HG02763 (cell line): Measurements from ENCODE around the gene CHAT.

ENCODE experiments used
- ATAC-seq: cut with Tn5 transposase; IDR thresholded peaks from one replicate; pipeline ENCODE4 v1.9.1; 2021; ENCODE audit warnings: mild to moderate bottlenecking, moderate library complexity; ENCODE audit not compliant: unreplicated experiment

The CHAT gene

GRCh38 chr10:49596836-49597235 is 17.0 kb upstream of the CHAT start:
- no peak for ATAC-seq

- no peak for ATAC-seq
Measured at GRCh38 chr10:49597426-49598163, 16.2 kb upstream of the CHAT start.

- ATAC-seq, result no peak
Measured at GRCh38 chr10:49598164-49598856, 15.5 kb upstream of the CHAT start.

- no peak for ATAC-seq
Measured at GRCh38 chr10:49598986-49599385, 14.9 kb upstream of the CHAT start.

GRCh38 chr10:49599546-49599945 is 14.3 kb upstream of the CHAT start:
- ATAC-seq, result no peak

GRCh38 chr10:49600046-49600445 is 13.8 kb upstream of the CHAT start:
- ATAC-seq, result no peak

- no peak for ATAC-seq
Measured at GRCh38 chr10:49600781-49601400, 12.9 kb upstream of the CHAT start.

- no peak for ATAC-seq
Measured at GRCh38 chr10:49601857-49602256, 12.0 kb upstream of the CHAT start.

GRCh38 chr10:49602380-49603023 is 11.3 kb upstream of the CHAT start:
- ATAC-seq, result no peak

- no peak for ATAC-seq
Measured at GRCh38 chr10:49605216-49605938, 8.5 kb upstream of the CHAT start.

GRCh38 chr10:49605939-49606509 is 7.8 kb upstream of the CHAT start:
- no peak for ATAC-seq

GRCh38 chr10:49606981-49607535 is 6.8 kb upstream of the CHAT start:
- ATAC-seq, result peak; percentile 45

GRCh38 chr10:49608166-49609005 is 5.5 kb upstream of the CHAT start:
- ATAC-seq, result no peak

GRCh38 chr10:49609006-49609282 is 4.9 kb upstream of the CHAT start:
- ATAC-seq, result no peak

GRCh38 chr10:49609283-49610113 is 4.3 kb upstream of the CHAT start:
- ATAC-seq, result no peak

GRCh38 chr10:49610114-49610457 is 3.8 kb upstream of the CHAT start, which contains the start of gene SLC18A3:
TSS of gene SLC18A3 (plus strand) at chr10:49610310. CDS start at chr10:49610741, 431 bp downstream.
- ATAC-seq, result no peak

- no peak for ATAC-seq
Measured at GRCh38 chr10:49610458-49611165, 3.2 kb upstream of the CHAT start.

- no peak for ATAC-seq
Measured at GRCh38 chr10:49611166-49611815, 2.5 kb upstream of the CHAT start.
